PC-3 (cell line): ENCODE results near the gene SLC25A26.

Source experiments
- EZH2 ChIP-seq: fragments of 300-600 bp; sonication (generic); IDR thresholded peaks from one replicate; pipeline ENCODE4 v1.6.1; 2017; ENCODE audit warnings: antibody characterized with exemption, mild to moderate bottlenecking, low read length; ENCODE audit not compliant: unreplicated experiment
- EZH2phosphoT487 ChIP-seq: fragments of 300-600 bp; sonication (generic); IDR thresholded peaks from 2 replicates; pipeline ENCODE4 v1.6.1; 2018; ENCODE audit warnings: mild to moderate bottlenecking, antibody characterized with exemption, low read length, borderline replicate concordance
- TF ChIP-seq, protein P1 (sequence below): fragments of 300-600 bp; sonication (generic); conservative IDR thresholded peaks from 2 replicates; pipeline ENCODE4 v1.5.1; 2017; ENCODE audit warnings: antibody characterized with exemption, low read depth, mild to moderate bottlenecking, low read length

- TF ChIP-seq, protein P1, sequence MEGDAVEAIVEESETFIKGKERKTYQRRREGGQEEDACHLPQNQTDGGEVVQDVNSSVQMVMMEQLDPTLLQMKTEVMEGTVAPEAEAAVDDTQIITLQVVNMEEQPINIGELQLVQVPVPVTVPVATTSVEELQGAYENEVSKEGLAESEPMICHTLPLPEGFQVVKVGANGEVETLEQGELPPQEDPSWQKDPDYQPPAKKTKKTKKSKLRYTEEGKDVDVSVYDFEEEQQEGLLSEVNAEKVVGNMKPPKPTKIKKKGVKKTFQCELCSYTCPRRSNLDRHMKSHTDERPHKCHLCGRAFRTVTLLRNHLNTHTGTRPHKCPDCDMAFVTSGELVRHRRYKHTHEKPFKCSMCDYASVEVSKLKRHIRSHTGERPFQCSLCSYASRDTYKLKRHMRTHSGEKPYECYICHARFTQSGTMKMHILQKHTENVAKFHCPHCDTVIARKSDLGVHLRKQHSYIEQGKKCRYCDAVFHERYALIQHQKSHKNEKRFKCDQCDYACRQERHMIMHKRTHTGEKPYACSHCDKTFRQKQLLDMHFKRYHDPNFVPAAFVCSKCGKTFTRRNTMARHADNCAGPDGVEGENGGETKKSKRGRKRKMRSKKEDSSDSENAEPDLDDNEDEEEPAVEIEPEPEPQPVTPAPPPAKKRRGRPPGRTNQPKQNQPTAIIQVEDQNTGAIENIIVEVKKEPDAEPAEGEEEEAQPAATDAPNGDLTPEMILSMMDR = no peak
- no peak for TF ChIP-seq EZH2
- TF ChIP-seq EZH2phosphoT487 = no peak
These were observed 161.3 kb downstream of the SLC25A26 start for GRCh38 chr3:66382142-66382541.
